Measurements from ENCODE around the gene P3H3.

Gene P3H3, protein sequence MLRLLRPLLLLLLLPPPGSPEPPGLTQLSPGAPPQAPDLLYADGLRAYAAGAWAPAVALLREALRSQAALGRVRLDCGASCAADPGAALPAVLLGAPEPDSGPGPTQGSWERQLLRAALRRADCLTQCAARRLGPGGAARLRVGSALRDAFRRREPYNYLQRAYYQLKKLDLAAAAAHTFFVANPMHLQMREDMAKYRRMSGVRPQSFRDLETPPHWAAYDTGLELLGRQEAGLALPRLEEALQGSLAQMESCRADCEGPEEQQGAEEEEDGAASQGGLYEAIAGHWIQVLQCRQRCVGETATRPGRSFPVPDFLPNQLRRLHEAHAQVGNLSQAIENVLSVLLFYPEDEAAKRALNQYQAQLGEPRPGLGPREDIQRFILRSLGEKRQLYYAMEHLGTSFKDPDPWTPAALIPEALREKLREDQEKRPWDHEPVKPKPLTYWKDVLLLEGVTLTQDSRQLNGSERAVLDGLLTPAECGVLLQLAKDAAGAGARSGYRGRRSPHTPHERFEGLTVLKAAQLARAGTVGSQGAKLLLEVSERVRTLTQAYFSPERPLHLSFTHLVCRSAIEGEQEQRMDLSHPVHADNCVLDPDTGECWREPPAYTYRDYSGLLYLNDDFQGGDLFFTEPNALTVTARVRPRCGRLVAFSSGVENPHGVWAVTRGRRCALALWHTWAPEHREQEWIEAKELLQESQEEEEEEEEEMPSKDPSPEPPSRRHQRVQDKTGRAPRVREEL

DNA sequence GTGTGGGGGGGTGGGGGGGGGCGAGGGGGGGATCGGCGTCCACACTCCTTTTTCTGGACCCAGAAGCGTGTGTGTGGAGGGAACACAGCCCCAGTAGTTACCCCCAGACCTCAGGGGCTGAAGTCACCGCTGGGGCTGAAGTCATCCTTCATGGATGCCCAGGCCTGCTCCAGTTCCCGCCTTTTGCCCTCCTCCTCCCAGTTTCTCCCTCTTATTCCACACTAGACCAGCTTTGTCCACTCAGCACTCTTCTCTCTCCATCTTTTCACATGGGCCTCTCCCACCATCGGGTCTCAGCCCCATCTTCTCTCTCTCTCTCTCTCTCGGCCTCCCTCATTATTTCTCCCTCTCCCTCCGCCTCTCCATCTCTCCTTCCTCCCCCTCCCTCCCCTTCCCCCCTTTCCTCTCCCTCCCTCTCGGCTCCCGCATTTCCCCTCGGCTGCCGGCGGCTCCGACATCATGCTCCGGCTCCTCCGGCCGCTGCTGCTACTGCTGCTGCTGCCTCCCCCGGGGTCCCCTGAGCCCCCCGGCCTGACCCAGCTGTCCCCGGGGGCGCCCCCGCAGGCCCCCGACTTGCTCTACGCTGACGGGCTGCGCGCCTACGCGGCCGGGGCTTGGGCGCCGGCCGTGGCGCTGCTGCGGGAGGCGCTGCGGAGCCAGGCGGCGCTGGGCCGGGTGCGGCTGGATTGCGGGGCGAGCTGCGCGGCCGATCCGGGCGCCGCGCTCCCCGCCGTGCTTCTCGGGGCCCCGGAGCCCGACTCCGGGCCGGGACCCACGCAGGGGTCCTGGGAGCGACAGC is at the start of gene P3H3:
P3H3 (plus strand) TSS at position 426 of the 799 bp plus-strand sequence; CDS start at position 460, 34 bp downstream.
- DNase-seq (ENCODE audit: low read depth) = no peak

DNA sequence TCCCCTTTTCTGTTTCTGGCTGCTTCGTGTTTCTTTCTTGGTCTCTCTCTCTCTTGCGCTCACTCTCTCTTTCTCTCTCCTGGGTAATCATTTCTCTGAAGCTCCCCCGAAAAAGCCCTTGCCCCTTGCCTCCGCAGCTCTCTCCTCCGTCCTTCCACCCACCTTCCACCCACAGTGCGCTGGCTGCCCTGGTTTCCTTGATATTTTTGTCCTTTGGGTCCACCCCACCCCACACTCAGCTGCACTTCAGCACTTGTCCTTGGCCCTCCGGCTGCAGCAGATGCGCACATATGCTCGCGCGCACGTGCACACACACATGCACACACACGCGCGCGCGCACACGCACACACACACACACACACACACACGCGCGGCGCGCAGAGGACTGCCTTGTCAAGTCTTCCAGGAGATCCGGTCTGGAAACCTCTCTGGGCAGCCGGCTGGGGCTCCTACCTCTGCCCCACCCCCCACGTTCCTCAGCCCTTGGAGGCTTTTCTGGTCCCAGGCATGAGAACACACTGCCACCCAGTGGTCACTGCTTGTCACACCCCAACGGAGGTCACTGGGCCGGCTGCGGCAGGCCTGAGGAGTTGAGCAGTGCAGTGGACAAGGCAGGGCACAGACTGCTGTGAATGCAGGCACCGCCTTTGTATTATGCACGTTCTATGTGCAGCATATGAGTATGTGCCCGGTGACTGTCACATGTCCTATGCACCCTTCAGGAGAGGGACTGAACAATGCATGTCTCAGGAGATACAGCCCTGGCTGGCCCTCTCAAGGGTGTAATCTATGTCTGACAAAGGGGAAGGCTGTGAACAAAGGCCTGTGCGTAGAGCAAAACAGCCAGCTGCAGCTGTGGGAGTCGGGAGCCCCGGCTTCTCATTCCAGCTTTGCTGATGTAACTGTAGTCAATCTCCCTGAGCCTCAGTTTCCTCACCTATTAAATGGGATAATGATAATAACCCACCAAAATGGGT is 49.3 kb upstream of the P3H3 start:
- peak; percentile 52 for DNase-seq (ENCODE audit: low read depth)

DNA sequence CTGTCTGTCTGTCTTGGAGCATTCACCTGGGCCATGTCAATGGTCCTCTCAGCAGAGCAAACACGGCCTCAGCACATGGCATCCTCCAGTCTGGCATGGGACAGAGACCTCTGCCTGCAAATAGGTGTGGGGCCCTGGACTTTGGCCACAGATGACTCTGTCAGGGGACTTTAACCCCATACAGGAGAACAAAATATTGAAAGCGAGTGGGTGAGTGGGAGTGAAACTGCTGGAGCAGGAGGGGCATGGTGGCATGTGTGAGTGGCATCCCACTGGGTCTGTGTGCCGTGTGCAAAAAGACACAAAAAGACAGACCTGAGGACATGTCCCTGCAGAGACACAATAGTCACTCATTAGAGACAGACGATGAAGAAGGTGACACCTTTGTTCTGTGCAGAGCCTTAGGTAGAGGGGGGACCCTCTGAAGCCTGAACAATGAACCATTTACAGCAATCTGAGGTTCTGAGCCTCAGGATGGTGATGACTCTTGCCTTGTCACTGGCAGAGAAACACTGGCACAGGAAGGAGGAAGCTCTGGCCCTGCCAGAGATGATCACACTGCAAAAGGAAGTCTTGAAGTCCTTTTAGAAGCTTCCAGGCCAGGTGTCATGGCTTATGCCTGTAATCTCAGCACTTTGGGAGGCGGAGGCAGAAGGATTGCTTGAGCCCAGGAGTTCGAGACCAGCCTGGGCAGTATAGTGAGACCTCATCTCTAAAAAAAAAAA is 48.3 kb upstream of the P3H3 start:
- DNase-seq (ENCODE audit: low read depth) = no peak

DNA sequence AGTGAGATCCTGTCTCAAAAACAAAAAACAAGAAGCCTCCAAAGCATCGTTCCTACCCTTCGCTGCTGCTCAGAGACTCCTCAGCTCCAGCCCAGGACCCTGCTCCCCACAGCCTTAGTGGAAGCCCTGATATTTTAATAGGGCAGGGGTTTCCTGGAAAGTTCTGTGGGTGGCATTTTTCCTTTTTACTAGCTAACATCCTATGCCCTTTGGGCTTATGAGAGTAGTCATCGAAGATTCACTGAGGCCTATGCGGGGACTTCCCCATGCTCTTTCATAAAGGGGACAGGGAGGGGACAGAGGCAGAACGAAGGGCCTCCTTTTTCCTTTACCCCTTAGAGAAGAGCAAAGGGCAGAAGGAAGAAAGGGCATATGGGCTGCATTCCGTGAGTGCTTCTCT is 47.6 kb upstream of the P3H3 start:
- no peak for DNase-seq (ENCODE audit: low read depth)

DNA sequence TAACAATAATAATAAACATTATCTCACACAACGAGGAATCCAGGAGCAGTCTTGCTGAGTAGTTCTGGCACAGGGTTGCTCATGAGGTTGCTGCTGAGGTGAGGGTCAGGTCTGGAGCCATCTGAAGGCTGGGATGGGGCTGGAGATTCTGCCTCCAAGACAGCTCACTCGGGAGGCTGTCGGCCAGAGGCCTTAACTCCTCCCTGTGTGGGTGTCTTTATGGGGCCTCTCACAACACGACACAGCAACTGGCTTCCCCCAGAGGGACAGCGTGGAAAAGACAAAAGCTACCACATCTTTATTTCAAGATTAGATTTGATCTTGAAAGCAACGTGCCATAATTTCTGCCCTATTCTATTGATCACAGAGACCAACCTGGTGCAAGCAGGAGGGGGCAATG is 46.1 kb upstream of the P3H3 start:
- no peak for DNase-seq (ENCODE audit: low read depth)

- DNase-seq (ENCODE audit: low read depth) = no peak
Observed at GRCh38 chr12:6782850-6783566, 45.2 kb upstream of the P3H3 start.

DNA sequence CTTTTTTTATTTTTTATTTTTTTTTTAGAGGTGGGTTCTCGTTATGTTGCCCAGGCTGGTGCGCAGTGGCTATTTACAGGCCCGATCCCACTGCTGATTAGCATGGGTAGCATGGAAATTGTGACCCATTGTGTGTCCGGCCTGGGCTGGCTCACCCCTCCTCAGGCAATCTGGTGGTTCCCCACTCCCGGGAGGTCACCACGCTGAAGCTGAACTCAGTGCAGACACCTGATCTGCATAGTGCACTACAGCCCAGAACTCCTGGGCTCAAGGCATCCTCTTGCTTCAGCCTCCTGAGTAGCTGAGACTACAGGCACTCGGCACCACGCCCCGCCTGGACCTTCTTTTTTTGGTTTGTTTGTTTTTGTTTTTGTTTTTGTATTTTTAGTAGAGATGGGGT is 44.4 kb upstream of the P3H3 start:
- no peak for DNase-seq (ENCODE audit: low read depth)

DNA sequence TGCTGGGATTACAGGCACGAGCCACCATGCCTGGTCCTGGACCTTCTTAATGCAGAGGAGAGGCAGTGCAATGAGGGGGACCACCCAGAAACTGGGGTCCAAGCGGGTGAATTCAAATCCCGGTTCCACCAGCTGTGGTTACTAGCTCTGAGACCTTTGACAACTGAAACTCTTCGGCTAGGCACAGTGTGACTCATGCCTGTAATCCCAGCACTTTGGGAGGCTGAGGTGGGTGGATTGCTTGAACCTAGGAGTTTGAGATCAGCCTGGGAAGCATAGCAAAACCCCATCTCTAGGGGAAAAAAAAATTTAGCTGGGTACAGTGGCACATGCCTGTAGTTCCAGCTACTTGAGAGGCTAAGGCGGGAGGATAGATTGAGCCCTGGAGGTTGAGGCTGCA is 43.9 kb upstream of the P3H3 start:
- DNase-seq (ENCODE audit: low read depth) = no peak

DNA sequence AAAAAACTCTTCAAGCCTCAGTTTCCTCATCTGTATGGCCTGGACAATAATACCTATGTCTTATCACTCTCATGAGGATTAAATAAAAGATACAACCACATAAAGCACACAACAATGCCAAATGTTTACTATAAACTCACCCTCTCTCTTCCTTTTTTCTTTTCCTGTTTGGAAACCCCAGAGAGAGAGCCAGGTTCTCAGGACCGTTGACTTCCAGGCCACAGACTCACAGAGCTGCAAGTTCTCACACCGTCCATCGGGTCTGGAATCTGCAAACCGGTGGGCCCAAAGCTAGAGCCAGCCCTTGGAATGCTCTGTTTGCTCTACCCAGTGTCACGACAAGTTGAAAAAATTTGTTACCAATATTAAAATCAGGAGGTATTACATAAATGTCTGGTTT is 43.4 kb upstream of the P3H3 start:
- DNase-seq (ENCODE audit: low read depth) = no peak

GRCh38 chr12:6786416-6787094 is 41.7 kb upstream of the P3H3 start:
- DNase-seq (ENCODE audit: low read depth) = no peak

- no peak for DNase-seq (ENCODE audit: low read depth)
Observed at GRCh38 chr12:6787309-6787708, 40.9 kb upstream of the P3H3 start.

DNA sequence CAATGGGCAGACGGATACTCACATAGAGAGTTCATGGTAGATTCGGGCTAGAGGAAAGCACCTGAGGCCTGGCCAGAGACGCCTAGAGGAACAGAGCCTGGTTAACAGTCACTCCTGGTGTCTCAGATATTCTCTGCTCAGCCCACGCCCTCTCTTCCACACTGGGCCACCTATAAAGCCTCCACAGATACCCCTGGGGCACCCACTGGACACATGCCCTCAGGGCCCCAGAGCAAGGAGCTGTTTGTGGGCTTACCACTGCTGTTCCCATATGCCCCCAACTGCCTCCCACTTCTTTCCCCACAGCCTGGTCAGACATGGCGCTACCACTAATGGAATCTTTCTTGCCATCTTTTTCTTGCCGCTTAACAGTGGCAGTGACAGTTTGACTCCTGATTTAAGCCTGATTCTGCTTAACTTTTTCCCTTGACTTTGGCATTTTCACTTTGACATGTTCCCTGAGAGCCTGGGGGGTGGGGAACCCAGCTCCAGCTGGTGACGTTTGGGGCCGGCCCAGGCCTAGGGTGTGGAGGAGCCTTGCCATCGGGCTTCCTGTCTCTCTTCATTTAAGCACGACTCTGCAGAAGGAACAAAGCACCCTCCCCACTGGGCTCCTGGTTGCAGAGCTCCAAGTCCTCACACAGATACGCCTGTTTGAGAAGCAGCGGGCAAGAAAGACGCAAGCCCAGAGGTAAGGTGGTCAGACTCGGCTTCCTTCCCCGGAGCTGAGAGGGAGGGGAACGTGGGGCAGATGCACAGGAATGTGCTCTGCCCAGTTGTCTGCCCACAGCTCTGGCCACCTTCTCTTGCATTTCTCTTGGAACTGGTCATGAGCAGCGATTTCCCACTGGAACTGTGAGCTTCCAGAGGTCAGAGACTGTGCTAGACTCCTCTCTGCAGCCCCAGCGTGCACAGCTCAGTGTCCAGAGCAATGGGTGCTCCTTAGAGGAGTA is 39.0 kb upstream of the P3H3 start, which contains the start of gene CD4:
CD4 (plus strand) TSS at position 557 of the 953 bp plus-strand sequence. CDS start 10,611 bp downstream, outside the sequence.
- no peak for DNase-seq (ENCODE audit: low read depth)

- DNase-seq (ENCODE audit: low read depth) = no peak
Observed at GRCh38 chr12:6790496-6791150, 37.6 kb upstream of the P3H3 start.

DNA sequence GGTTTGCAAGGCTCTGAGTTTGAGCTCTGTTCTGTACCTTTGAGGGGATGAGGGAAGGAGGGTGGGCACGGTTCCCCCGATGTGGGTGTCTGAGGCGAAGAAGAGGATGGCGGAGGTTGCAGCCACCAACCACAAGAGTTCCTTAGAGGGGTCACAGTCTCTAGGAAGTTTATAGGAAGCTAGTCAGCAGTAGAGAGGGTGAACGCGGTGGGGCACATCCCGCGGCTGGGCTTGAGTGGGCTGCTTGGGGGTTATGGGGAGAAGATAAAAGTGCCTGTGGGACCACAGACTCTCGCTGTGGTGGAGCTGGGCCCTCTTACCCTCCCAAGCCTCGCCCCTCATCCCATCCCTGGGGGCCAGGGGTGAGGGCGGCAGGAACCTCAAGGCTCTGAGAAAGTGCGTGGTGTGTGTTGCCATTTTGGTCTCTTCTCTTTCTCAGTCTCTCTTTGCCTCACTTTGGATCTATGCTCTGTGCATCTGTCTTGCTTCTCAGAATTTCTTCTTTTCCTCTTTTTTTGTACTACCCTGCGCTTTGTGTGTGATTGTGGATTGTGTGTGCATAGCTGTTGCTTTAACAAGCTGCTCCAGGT is 36.2 kb upstream of the P3H3 start:
- no peak for DNase-seq (ENCODE audit: low read depth)

DNA sequence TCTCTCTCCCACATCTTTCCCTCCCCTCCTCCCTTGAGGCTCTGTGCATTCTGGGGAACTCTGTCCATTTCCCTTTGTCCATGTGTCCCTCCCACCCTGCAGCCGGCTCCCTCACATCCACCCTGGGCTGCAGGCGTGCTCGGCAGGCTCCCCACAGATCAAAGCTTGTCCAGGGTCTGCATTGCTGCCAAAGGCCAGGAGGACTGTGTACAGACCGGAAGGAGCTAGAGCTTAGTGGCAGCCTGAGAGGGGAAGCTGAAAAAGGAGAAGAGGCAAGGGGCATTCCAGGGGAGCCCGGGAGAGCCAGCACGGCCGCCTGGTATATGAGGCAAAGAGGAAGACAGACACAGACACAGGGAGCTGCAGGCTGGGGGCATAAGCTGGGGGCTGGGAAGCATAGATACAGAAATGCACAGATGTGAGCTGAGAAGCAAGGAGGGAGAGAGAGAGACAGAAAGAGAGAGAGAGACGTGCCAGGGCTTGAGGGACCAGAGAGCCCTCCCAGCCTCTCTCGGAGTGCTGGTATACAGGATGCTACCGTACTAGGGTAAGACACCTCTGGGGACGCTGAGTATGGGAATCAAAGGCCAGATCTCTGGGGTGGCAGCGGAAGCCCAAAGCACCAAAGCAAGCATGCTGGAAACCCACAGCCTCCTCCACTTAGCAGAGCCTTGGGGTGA is 35.5 kb upstream of the P3H3 start:
- no peak for DNase-seq (ENCODE audit: low read depth)

DNA sequence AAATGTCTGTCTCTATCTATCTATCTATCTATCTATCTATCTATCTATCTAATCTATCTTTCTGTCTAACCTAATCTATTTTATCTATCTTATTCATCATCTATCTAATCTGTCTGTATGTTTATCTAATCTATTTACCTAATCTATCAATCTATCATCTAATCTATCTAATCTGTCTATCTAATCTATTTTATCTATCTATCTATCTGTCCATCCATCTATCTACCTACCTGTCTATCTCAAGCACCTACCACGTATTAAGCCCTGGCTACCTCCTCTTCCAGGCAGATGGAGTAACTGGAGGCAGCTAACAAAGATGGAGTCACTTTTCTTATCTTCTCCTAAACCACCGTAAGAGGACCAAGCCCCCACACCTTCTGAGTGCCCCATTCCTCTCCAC is 33.1 kb upstream of the P3H3 start:
- DNase-seq (ENCODE audit: low read depth) = no peak

DNA sequence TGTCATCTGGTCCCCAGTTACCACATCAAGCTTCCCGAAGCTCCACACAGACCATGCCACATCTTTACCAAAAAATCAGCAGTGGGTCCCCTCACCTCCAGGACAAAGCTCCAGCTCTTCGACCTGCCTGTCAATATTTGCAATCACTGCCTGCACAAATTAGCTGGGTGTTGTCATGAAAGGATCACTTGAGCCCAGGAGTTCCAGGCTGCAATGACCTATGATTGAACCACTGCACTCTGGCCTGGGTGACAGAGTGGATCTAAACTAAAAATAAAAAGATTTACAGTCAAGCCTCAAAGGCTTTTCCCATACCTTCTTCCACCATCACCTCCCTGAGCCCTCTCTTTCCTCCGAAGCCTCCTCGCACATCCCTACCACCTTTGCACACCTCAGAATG is 31.6 kb upstream of the P3H3 start:
- no peak for DNase-seq (ENCODE audit: low read depth)

Measured in non-pigmented ciliary epithelial cell (primary cell).